ENCODE measurements around the gene RUNX1. TPM values are rescaled to one million over a fixed set of nuclear protein-coding genes. Genes with fewer than 3 reads are reported as not detected.

Gene RUNX1
- total RNA-seq, 1 donor = 40.9 TPM

- Histone ChIP-seq H3K27me3 (ENCODE audit: insufficient read depth, low read length) (no peaks in the 10 kb centered on the region), H3K4me1 (ENCODE audit: insufficient read depth, low read length) (peaks cover 36% of the 10 kb centered on the region), H3K4me3 (ENCODE audit: insufficient read depth, low read length) (no peak overlapping the region), H3K4me2 (ENCODE audit: insufficient read depth, low read length) (no peak overlapping the region), H3K9me3 (ENCODE audit: low read depth, low read length) (no peaks in the 10 kb centered on the region), H2AFZ (ENCODE audit: low read length) (no peak overlapping the region), H3K79me2 (ENCODE audit: insufficient read depth, low read length) (peaks cover 83% of the 10 kb centered on the region), H3K27ac (ENCODE audit: low read depth, low read length) (peak overlapping the region; percentile 71), H3K36me3 (ENCODE audit: insufficient read depth, low read length) (peaks cover 57% of the 10 kb centered on the region), H4K20me1 (ENCODE audit: insufficient read depth, low read length) (peaks cover 11% of the 10 kb centered on the region)
- TF ChIP-seq CTCF (IDR thresholded peaks at IDR 0.05; ENCODE audit: extremely low read depth, low read depth, low read length) = no peak
- DNase-seq (ENCODE audit: insufficient read length, low spot score, missing footprints) = no peak
Observed at GRCh38 chr21:34802180-34802899, 246.8 kb downstream of the RUNX1 start.

GRCh38 chr21:34801519-34802132 lies 247.5 kb downstream of the RUNX1 start:
- Histone ChIP-seq H3K9me3 (ENCODE audit: low read depth, low read length) (no peaks in the 10 kb centered on the region), H3K4me1 (ENCODE audit: insufficient read depth, low read length) (peaks cover 40% of the 10 kb centered on the region), H3K27ac (ENCODE audit: low read depth, low read length) (peak overlapping the region; percentile 71), H3K79me2 (ENCODE audit: insufficient read depth, low read length) (peaks cover 79% of the 10 kb centered on the region), H3K27me3 (ENCODE audit: insufficient read depth, low read length) (no peaks in the 10 kb centered on the region), H4K20me1 (ENCODE audit: insufficient read depth, low read length) (peaks cover 13% of the 10 kb centered on the region), H3K4me3 (ENCODE audit: insufficient read depth, low read length) (no peak overlapping the region), H2AFZ (ENCODE audit: low read length) (no peak overlapping the region), H3K36me3 (ENCODE audit: insufficient read depth, low read length) (peaks cover 62% of the 10 kb centered on the region), H3K4me2 (ENCODE audit: insufficient read depth, low read length) (no peak overlapping the region)
- DNase-seq (ENCODE audit: insufficient read length, low spot score, missing footprints) = no peak
- TF ChIP-seq CTCF (IDR thresholded peaks at IDR 0.05; ENCODE audit: extremely low read depth, low read depth, low read length) = peak; percentile 30

DNA sequence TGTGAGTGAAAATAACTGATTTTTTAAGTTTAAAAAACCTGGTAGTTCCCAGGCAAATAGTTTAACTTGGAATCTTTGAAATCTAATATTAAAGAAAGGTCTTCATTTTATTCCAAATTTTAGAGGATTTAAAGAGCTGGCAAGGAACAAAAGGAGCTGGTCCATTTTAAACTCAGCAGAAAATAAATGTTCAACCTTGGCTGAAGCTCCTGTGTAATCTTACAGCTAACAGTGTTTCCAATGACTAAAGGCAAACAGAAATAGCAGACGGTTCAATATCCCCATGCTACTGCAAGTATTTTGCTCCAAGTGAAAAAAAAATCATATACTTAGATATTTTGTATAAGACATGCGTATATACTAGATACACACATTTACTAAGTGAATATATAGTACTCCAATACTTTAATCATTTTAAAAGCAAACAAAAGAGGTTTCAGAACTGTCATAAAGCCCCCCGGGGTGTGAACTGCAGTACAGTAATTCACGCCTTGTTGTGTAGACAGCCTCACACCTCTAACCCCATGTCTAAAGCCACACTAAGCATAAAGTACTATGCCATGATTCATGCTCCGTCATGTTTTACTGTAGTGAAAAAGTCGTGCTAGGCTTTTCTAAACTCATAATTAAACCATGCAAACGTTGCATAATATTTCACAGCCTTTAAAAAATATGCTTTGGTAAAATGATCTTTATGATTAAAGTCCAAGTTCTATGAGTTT lies 248.1 kb downstream of the RUNX1 start:
- no peak overlapping the region for H2AFZ ChIP-seq (ENCODE audit: low read length)
- H3K27ac ChIP-seq (ENCODE audit: low read depth, low read length) = peak overlapping the region; percentile 71
- peaks cover 47% of the 10 kb centered on the region for H3K4me1 ChIP-seq (ENCODE audit: insufficient read depth, low read length)
- no peak for TF ChIP-seq CTCF (IDR thresholded peaks at IDR 0.05; ENCODE audit: extremely low read depth, low read depth, low read length)
- no peaks in the 10 kb centered on the region for H3K27me3 ChIP-seq (ENCODE audit: insufficient read depth, low read length)
- H4K20me1 ChIP-seq (ENCODE audit: insufficient read depth, low read length) = peaks cover 17% of the 10 kb centered on the region
- H3K9me3 ChIP-seq (ENCODE audit: low read depth, low read length) = no peaks in the 10 kb centered on the region
- no peak for DNase-seq (ENCODE audit: insufficient read length, low spot score, missing footprints)
- H3K4me2 ChIP-seq (ENCODE audit: insufficient read depth, low read length) = no peak overlapping the region
- peaks cover 62% of the 10 kb centered on the region for H3K36me3 ChIP-seq (ENCODE audit: insufficient read depth, low read length)
- peaks cover 73% of the 10 kb centered on the region for H3K79me2 ChIP-seq (ENCODE audit: insufficient read depth, low read length)
- H3K4me3 ChIP-seq (ENCODE audit: insufficient read depth, low read length) = no peak overlapping the region

GRCh38 chr21:34799092-34799491 lies 250.0 kb downstream of the RUNX1 start:
- H3K9me3 ChIP-seq (ENCODE audit: low read depth, low read length) = no peaks in the 10 kb centered on the region
- no peak for DNase-seq (ENCODE audit: insufficient read length, low spot score, missing footprints)
- H3K4me3 ChIP-seq (ENCODE audit: insufficient read depth, low read length) = no peak overlapping the region
- H3K36me3 ChIP-seq (ENCODE audit: insufficient read depth, low read length) = peaks cover 78% of the 10 kb centered on the region
- peaks cover 66% of the 10 kb centered on the region for H3K79me2 ChIP-seq (ENCODE audit: insufficient read depth, low read length)
- H4K20me1 ChIP-seq (ENCODE audit: insufficient read depth, low read length) = peaks cover 17% of the 10 kb centered on the region
- H3K4me1 ChIP-seq (ENCODE audit: insufficient read depth, low read length) = peaks cover 58% of the 10 kb centered on the region
- H3K27me3 ChIP-seq (ENCODE audit: insufficient read depth, low read length) = no peaks in the 10 kb centered on the region
- H2AFZ ChIP-seq (ENCODE audit: low read length) = no peak overlapping the region
- no peak for TF ChIP-seq CTCF (IDR thresholded peaks at IDR 0.05; ENCODE audit: extremely low read depth, low read depth, low read length)
- H3K4me2 ChIP-seq (ENCODE audit: insufficient read depth, low read length) = no peak overlapping the region
- peak overlapping the region; percentile 20 for H3K27ac ChIP-seq (ENCODE audit: low read depth, low read length)

Measured in osteoblast (primary cell).